A549 (cell line): ENCODE results near the gene PIH1D1. TPM values are rescaled to one million over a fixed set of nuclear protein-coding genes. Genes with fewer than 3 reads are reported as not detected.
"Not testable (repeated sequence)": the region's sequence is repeated elsewhere in the genome, so short reads cannot be mapped to it uniquely, and the experiment has no call there.

Source experiments
- ATAC-seq, 2 experiments: fragments of 200-7000 bp in 1 of 2; fragments of >200 bp in 1 of 2; cut with Nextera tagmentation in 1 of 2; cut with Tn5 transposase in 1 of 2; 3 replicates each; pipeline versions ENCODE4 v1.8.0 to v1.9.1; 2018 to 2020; ENCODE audit warnings: mild to moderate bottlenecking in 1 of 2, moderate library complexity in 1 of 2
- CTCF ChIA-PET: fragments of 300-600 bp; sonication (Branson Sonifier 250); formaldehyde crosslinking; extraction: SDS; loops from one replicate; lab custom pipeline; 2021; ENCODE audit warnings: antibody characterized with exemption, inconsistent platforms; lab: Yijun Ruan, JAX
- POLR2A ChIA-PET: fragments of 350-600 bp; formaldehyde crosslinking; extraction: SDS; loops from one replicate; lab custom pipeline; 2021; ENCODE audit warnings: antibody characterized with exemption, inconsistent platforms; lab: Yijun Ruan, JAX
- DNase-seq, 2 experiments: peaks; one replicate each; pipeline versions ENCODE4 v3.0.0 to v3.0.0-alpha.2; 2011 to 2016; ENCODE audit warnings: low read depth in 1 of 2, low spot score in 1 of 2
- FAIRE-seq: peaks from 2 replicates; lab custom pipeline; 2011; peaks lifted over from hg19 to GRCh38; lab: Jason Lieb, UNC
- H3K27ac ChIP-seq, 2 experiments: fragments of >200 bp; sonication (Bioruptor Twin); formaldehyde crosslinking; 3 replicates each; pipeline ENCODE4 v1.5.1; 2016 to 2017
- H3K4me1 ChIP-seq: fragments of >200 bp; sonication (Bioruptor Twin); formaldehyde crosslinking; 3 replicates; pipeline ENCODE4 v1.6.1; 2016
- H3K4me2 ChIP-seq: fragments of >200 bp; sonication (Bioruptor Twin); formaldehyde crosslinking; 3 replicates; pipeline ENCODE4 v1.6.1; 2016
- H3K4me3 ChIP-seq: fragments of >200 bp; sonication (Bioruptor Twin); formaldehyde crosslinking; 3 replicates; pipeline ENCODE4 v1.5.1; 2016
- H3K9me3 ChIP-seq: fragments of >200 bp; sonication (Bioruptor Twin); formaldehyde crosslinking; 3 replicates; pipeline ENCODE4 v1.6.1; 2016
- CEBPB ChIP-seq, 2 experiments: fragments of >200 bp in 1 of 2; sonication (Bioruptor Twin) in 1 of 2; formaldehyde crosslinking in 1 of 2; IDR thresholded peaks; 2 replicates each; pipeline ENCODE4 v1.6.1; 2012 to 2016
- FOSB ChIP-seq: fragments of 250-450 bp; sonication (Bioruptor Pico); IDR thresholded peaks from 2 replicates; pipeline ENCODE4 v1.5.0; 2020; ENCODE audit warnings: mild to moderate bottlenecking, moderate library complexity
- FOSL2 ChIP-seq, 2 experiments: fragments of 450-650 bp in 1 of 2; fragments of >200 bp in 1 of 2; sonication (Bioruptor Twin) in 1 of 2; formaldehyde crosslinking; IDR thresholded peaks; 2 replicates each; pipeline versions ENCODE4 v1.5.0 to v1.6.1; 2016 to 2020; ENCODE audit warnings: mild to moderate bottlenecking in 1 of 2, moderate library complexity in 1 of 2
- JUN ChIP-seq, 2 experiments: fragments of >200 bp; sonication (Bioruptor Twin); formaldehyde crosslinking; IDR thresholded peaks; 2 replicates in 1 of 2; 3 replicates in 1 of 2; pipeline ENCODE4 v1.6.1; 2016 to 2017
- POLR2A ChIP-seq: IDR thresholded peaks from 2 replicates; pipeline ENCODE4 v1.6.1; 2012; ENCODE audit warnings: mild to moderate bottlenecking, low read length
- POLR2AphosphoS2 ChIP-seq: conservative IDR thresholded peaks from 2 replicates; pipeline ENCODE4 v1.6.1; 2012; ENCODE audit warnings: low read length, improper control_type of control experiment, inconsistent platforms
- RARB ChIP-seq: fragments of 250-450 bp; sonication (Bioruptor Pico); IDR thresholded peaks from 2 replicates; pipeline ENCODE4 v1.8.0; 2021; ENCODE audit warnings: mild to moderate bottlenecking, moderate library complexity
- SMC3 ChIP-seq: fragments of >200 bp; sonication (Bioruptor Twin); formaldehyde crosslinking; IDR thresholded peaks from 3 replicates; pipeline ENCODE4 v1.6.1; 2018; ENCODE audit warnings: inconsistent platforms
- ZFP36 ChIP-seq: fragments of 450-650 bp; IDR thresholded peaks from 2 replicates; pipeline ENCODE4 v1.6.1; 2014; ENCODE audit warnings: borderline replicate concordance; ENCODE audit not compliant: partially characterized antibody
- ZSCAN20 ChIP-seq: fragments of 250-450 bp; sonication (Bioruptor Pico); IDR thresholded peaks from 2 replicates; pipeline ENCODE4 v1.8.0; 2022; ENCODE audit warnings: mild to moderate bottlenecking, moderate library complexity
- WGBS: methylation state at CpG from one replicate; pipeline ENCODE4 v1.1.6; 2017; ENCODE audit errors: missing lambda C conversion rate; 5-methylcytosine and 5-hydroxymethylcytosine counted together
- polyA plus RNA-seq, 4 experiments: library from polyadenylated mRNA; depleted of rRNA in 3 of 4; stranded (reverse); fragments of >200 nt; fragmentation: RNase III in 1 of 4; extraction: RNeasy Plus Mini Kit Qiagen cat#74134 plus additional on column Dnase treatment in 1 of 4; gene quantifications; 2 replicates in 3 of 4; 3 replicates in 1 of 4; pipeline ENCODE4 v1.2.3, GENCODE V29; 2011 to 2017

Gene PIH1D1
- polyA plus RNA-seq, 2 of the 4 experiments (the other 2 are of a cell fraction): 89.7 to 114 TPM

- Histone ChIP-seq H3K4me3 (peak overlapping the region; percentile 72), H3K4me2 (peak overlapping the region; percentile 73), H3K27ac (peak overlapping the region in 1 of 2 experiments; percentile 89; a peak in 3 of 6 replicates), H3K9me3 (no peaks in the 10 kb centered on the region), H3K4me1 (peaks cover 16% of the 10 kb centered on the region)
- FAIRE-seq (no peak), DNase-seq (no peak), ATAC-seq (no peak)
- CTCF ChIA-PET: interaction anchor here (0.6 to 19.0 kb wide), 6 partner anchors 21 to 478 kb away, joined by 3 to 244 read pairs (median 48); partner anchors contain the start of genes FLT3LG, GFY and KASH5
- TF ChIP-seq ZSCAN20: no peak
- POLR2A ChIA-PET: interaction anchor here (0.7 kb wide), 1 partner anchor 44 kb away, joined by 3 read pairs; no protein-coding TSS in a partner anchor
- whole genome bisulfite sequencing: 90% methylated on average over 7 of the region's 7 CpGs
Measured at GRCh38 chr19:49450405-49450804, 1.2 kb downstream of the PIH1D1 start.

- TF ChIP-seq ZFP36 (peak; percentile 51), SMC3 (no peak)
Measured at GRCh38 chr19:49448432-49448786, 3.2 kb downstream of the PIH1D1 start.

GRCh38 chr19:49447485-49448431, 3.9 kb downstream of the PIH1D1 start:
- ChIA-PET CTCF (interaction anchor here (1.1 to 19.0 kb wide), 7 partner anchors 26 to 222 kb away, joined by 3 to 244 read pairs (median 10); partner anchors contain the start of genes FLT3LG and KASH5), POLR2A (no interaction called here)
- no peak overlapping the region for H3K4me3 ChIP-seq
- no peak for TF ChIP-seq CEBPB (IDR thresholded peaks at IDR 0.05)
- no peak for TF ChIP-seq POLR2AphosphoS2
- TF ChIP-seq RARB: no peak
- TF ChIP-seq FOSB (CRISPR knock-in tag): no peak
- no peak for TF ChIP-seq POLR2A
- H3K4me1 ChIP-seq: peaks cover 10% of the 10 kb centered on the region
- H3K9me3 ChIP-seq: no peaks in the 10 kb centered on the region
- no peak for FAIRE-seq
- peak in 1 of 2 experiments; percentile 68 for DNase-seq
- H3K27ac ChIP-seq: no peak overlapping the region
- WGBS: 86% methylated on average over 30 of the region's 32 CpGs
- H3K4me2 ChIP-seq: no peak overlapping the region
- no peak for ATAC-seq

More at GRCh38 chr19:49448432-49448786, 3.2 kb downstream of the PIH1D1 start:
- Histone ChIP-seq H3K4me1 (peaks cover 10% of the 10 kb centered on the region), H3K9me3 (no peaks in the 10 kb centered on the region), H3K27ac (no peak overlapping the region), H3K4me2 (no peak overlapping the region), H3K4me3 (no peak overlapping the region)
- ChIA-PET POLR2A (no interaction called here), CTCF (interaction anchor here (1.1 to 19.0 kb wide), 6 partner anchors 13 to 222 kb away, joined by 3 to 244 read pairs (median 10); partner anchors contain the start of genes FLT3LG and KASH5)
- ATAC-seq (no peak), FAIRE-seq (no peak), DNase-seq (no peak)
- 96% methylated on average over 6 of the region's 6 CpGs for WGBS

GRCh38 chr19:49445997-49446396, 5.6 kb downstream of the PIH1D1 start:
- TF ChIP-seq FOSL2 (IDR thresholded peaks at IDR 0.05) (no peak), FOSL2 (CRISPR knock-in tag; IDR thresholded peaks at IDR 0.05) (no peak), JUN (IDR thresholded peaks at IDR 0.05) (0 out of 5 replicates have a peak, but pooled peaks of 1 of the 2 experiments have one; percentile 14)
- Histone ChIP-seq H3K9me3 (no peaks in the 10 kb centered on the region), H3K4me2 (no peak overlapping the region), H3K4me1 (peaks cover 18% of the 10 kb centered on the region), H3K4me3 (no peak overlapping the region), H3K27ac (no peak overlapping the region)
- CTCF ChIA-PET: interaction anchor here (0.6 to 19.0 kb wide), 11 partner anchors 10 to 220 kb away, joined by 3 to 244 read pairs (median 5); partner anchors contain the start of genes FLT3LG, KASH5, NOSIP and PRRG2
- no peak for FAIRE-seq
- ATAC-seq: no peak
- WGBS: 87% methylated on average over 3 of the region's 3 CpGs
- DNase-seq: peak in 1 of 2 experiments; percentile 57
- POLR2A ChIA-PET: no interaction called here

GRCh38 chr19:49444100-49444700, 7.4 kb downstream of the PIH1D1 start:
- H3K4me3 ChIP-seq, H3K9me3 ChIP-seq, FAIRE-seq, H3K27ac ChIP-seq, ATAC-seq, DNase-seq: not testable (repeated sequence)
- H3K4me2 ChIP-seq: peak overlapping the region; percentile 99
- POLR2A ChIA-PET: interaction anchor here (0.7 kb wide), 2 partner anchors 53 to 61 kb away, joined by 3 to 4 read pairs; no protein-coding TSS in a partner anchor
- 73% methylated on average over 5 of the region's 5 CpGs for WGBS
- peaks cover 19% of the 10 kb centered on the region for H3K4me1 ChIP-seq
- CTCF ChIA-PET: interaction anchor here (0.6 to 19.0 kb wide), 18 partner anchors 8 to 330 kb away, joined by 3 to 244 read pairs (median 4); partner anchors contain the start of genes KASH5, NOSIP and PRRG2
